Natural killer cell (primary cell): ENCODE data around the gene DTNB. TPM values are rescaled to one million over a fixed set of nuclear protein-coding genes. Genes with fewer than 3 reads are reported as not detected.

Experiments
- ATAC-seq, 3 donors: fragments of 150-1000 bp in 2 of 3; fragments of 200-7000 bp in 1 of 3; cut with Tn5 transposase; 1 replicate in 1 of 3; 2 replicates in 2 of 3; pipeline ENCODE4 v1.10.0; 2021; ENCODE audit warnings: mild to moderate bottlenecking in 2 of 3, moderate library complexity in 2 of 3
- DNase-seq, 2 donors: peaks; one replicate each; pipeline versions ENCODE4 v3.0.0 to v3.0.0-alpha.2; 2013 to 2021; ENCODE audit warnings: mixed read lengths in 1 of 2
- H3K27ac ChIP-seq: one replicate; pipeline ENCODE4 v1.5.1; 2013; ENCODE audit warnings: mild to moderate bottlenecking, low read length
- H3K27me3 ChIP-seq: one replicate; pipeline ENCODE4 v1.6.1; 2013; ENCODE audit warnings: low read length; ENCODE audit not compliant: control insufficient read depth, insufficient read depth
- H3K36me3 ChIP-seq: one replicate; pipeline ENCODE4 v1.6.1; 2013; ENCODE audit warnings: low read length; ENCODE audit not compliant: control insufficient read depth, insufficient read depth
- H3K4me1 ChIP-seq: one replicate; pipeline ENCODE4 v1.6.1; 2013; ENCODE audit warnings: low read length; ENCODE audit not compliant: control insufficient read depth, insufficient read depth
- H3K4me3 ChIP-seq: one replicate; pipeline ENCODE4 v1.5.1; 2013; ENCODE audit warnings: low read length
- H3K9me3 ChIP-seq: one replicate; pipeline ENCODE4 v1.6.1; 2013; ENCODE audit warnings: low read length; ENCODE audit not compliant: control insufficient read depth, insufficient read depth
- H3K27ac Mint-ChIP-seq, 2 donors: one replicate each; pipeline ENCODE4 v1.8.0; 2022; ENCODE audit warnings: mild to moderate bottlenecking in 2 of 2, mixed read lengths in 2 of 2, moderate library complexity in 1 of 2
- H3K27me3 Mint-ChIP-seq, 2 donors: one replicate each; pipeline ENCODE4 v1.8.0; 2022; ENCODE audit warnings: low read depth in 2 of 2, mixed read lengths in 2 of 2
- H3K36me3 Mint-ChIP-seq: one replicate; pipeline ENCODE4 v1.8.0; 2022; ENCODE audit warnings: mixed read lengths
- H3K4me1 Mint-ChIP-seq, 2 donors: one replicate each; pipeline ENCODE4 v1.8.0; 2022; ENCODE audit warnings: mixed read lengths in 2 of 2
- H3K4me3 Mint-ChIP-seq: one replicate; pipeline ENCODE4 v1.8.0; 2022; ENCODE audit warnings: mild to moderate bottlenecking, moderate library complexity, mixed read lengths
- H3K9me3 Mint-ChIP-seq, 2 donors: one replicate each; pipeline ENCODE4 v1.8.0; 2022; ENCODE audit warnings: mixed read lengths in 2 of 2
- WGBS: methylation state at CpG from one replicate; pipeline ENCODE4 v1.1.7; 2013; ENCODE audit warnings: missing lambda C conversion rate; ENCODE audit not compliant: insufficient coverage; 5-methylcytosine and 5-hydroxymethylcytosine counted together
- intact Hi-C: fragments of 100-400 bp; cut with micrococcal nuclease; formaldehyde crosslinking; loops from one replicate; pipeline ENCODE4 v1.14.2; 2022
- total RNA-seq, 4 donors: library from RNA; stranded (reverse); fragments of 120-200 nt in 1 of 4; gene quantifications; one replicate each; pipeline versions ENCODE4 v1.2.3 to v1.2.4, GENCODE V29; 2013 to 2022
- TF ChIP-seq, protein P1 (sequence below): fragments of 200-600 bp; IDR thresholded peaks from one replicate; pipeline ENCODE4 v1.8.0; 2022; ENCODE audit warnings: antibody characterized with exemption

DTNB gene
- total RNA-seq, 3 donors from 2014 or later (not counting 1 experiment from before 2014, with no cell fraction given), result 20.8 to 33.7 (median 23.6) TPM

DNA sequence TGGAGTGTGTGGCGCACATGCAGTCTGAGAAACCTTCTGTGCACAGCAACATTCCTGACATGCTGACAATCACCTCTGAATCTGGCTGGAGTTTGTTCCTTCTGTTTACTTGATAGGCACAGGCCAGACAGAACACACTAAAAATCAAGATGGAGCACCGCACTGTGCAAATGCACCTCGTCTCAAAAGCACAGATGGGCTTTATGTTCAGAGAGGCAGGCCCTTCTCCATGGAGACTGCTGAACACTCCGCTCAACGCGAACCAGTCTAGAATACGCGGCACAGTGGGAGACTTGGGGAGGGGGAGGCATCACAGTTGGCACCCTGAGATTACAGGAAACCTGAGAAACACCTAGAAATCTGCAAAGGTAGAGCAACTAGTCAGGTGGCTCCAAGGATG is 273.2 kb downstream of the DTNB start:
- Histone ChIP-seq H3K9me3 (no peaks in the 10 kb centered on the region), H3K36me3 (no peaks in the 10 kb centered on the region), H3K27me3 (no peaks in the 10 kb centered on the region), H3K4me3 (no peak overlapping the region), H3K27ac (no peak overlapping the region), H3K4me1 (peaks cover 20% of the 10 kb centered on the region)
- DNase-seq (no peak), ATAC-seq (no peak)
- Mint-ChIP-seq H3K27me3 (no peaks in the 10 kb centered on the region), H3K9me3 (no peaks in the 10 kb centered on the region), H3K4me1 (peaks cover 20 to 28% of the 10 kb centered on the region in 2 donors), H3K27ac (no peak overlapping the region), H3K36me3 (no peaks in the 10 kb centered on the region), H3K4me3 (no peak overlapping the region)
- WGBS, result 96% methylated on average over 8 of the region's 8 CpGs
- intact Hi-C loops, result no loop called here
- TF ChIP-seq, protein P1, sequence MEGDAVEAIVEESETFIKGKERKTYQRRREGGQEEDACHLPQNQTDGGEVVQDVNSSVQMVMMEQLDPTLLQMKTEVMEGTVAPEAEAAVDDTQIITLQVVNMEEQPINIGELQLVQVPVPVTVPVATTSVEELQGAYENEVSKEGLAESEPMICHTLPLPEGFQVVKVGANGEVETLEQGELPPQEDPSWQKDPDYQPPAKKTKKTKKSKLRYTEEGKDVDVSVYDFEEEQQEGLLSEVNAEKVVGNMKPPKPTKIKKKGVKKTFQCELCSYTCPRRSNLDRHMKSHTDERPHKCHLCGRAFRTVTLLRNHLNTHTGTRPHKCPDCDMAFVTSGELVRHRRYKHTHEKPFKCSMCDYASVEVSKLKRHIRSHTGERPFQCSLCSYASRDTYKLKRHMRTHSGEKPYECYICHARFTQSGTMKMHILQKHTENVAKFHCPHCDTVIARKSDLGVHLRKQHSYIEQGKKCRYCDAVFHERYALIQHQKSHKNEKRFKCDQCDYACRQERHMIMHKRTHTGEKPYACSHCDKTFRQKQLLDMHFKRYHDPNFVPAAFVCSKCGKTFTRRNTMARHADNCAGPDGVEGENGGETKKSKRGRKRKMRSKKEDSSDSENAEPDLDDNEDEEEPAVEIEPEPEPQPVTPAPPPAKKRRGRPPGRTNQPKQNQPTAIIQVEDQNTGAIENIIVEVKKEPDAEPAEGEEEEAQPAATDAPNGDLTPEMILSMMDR, result no peak

DNA sequence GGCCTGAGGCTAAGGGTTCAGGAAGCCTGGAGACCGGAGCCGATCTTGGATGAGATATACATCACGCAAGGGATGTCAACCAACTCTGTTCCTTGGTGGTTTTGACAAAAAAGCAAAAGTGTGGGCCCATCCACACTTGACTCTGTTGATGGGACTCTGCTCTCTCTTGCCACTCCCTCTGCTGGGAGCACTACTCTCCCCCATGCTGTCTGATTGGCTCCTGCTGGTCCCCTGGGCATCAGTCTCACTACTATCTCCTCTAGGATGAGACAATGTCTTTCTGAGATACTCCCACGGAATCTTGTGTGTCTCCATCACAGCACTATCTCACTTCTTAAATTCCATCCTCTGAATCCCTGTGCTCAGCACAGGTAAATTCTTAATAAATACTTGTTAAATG is 274.8 kb downstream of the DTNB start:
- peaks cover 13% of the 10 kb centered on the region for H3K4me1 ChIP-seq
- no peaks in the 10 kb centered on the region for H3K36me3 ChIP-seq
- 96% methylated on average over 4 of the region's 4 CpGs for WGBS
- no peaks in the 10 kb centered on the region for H3K27me3 ChIP-seq
- H3K4me3 ChIP-seq, result no peak overlapping the region
- intact Hi-C loops, result no loop called here
- no peaks in the 10 kb centered on the region for H3K9me3 ChIP-seq
- Mint-ChIP-seq H3K4me1 (peaks cover 12 to 19% of the 10 kb centered on the region in 2 donors), H3K36me3 (no peaks in the 10 kb centered on the region), H3K4me3 (no peak overlapping the region), H3K27ac (no peak overlapping the region), H3K9me3 (no peaks in the 10 kb centered on the region), H3K27me3 (no peaks in the 10 kb centered on the region)
- H3K27ac ChIP-seq, result no peak overlapping the region
- ATAC-seq (no peak), DNase-seq (no peak)
- TF ChIP-seq, protein P1, result no peak

DNA sequence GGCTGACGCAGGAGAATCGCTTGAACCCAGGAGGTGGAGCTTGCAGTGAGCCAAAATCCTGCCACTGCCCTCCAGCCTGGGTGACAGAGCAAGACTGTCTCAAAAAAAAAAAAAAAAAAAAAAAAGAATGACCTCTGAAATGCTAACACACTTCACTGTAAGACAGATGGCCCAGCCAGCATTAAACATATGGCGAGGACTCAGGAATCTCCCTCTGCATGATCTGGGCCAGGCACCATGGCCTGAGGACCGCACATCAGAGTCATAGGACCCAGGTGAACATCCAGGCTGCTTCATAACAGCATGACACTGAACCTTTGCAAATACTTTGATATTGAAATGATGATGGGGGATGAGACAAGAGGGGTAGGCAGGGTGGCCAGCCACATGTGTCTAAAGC is 275.6 kb downstream of the DTNB start:
- no peaks in the 10 kb centered on the region for H3K27me3 Mint-ChIP-seq
- WGBS, result 99% methylated on average over 4 of the region's 4 CpGs
- H3K27ac Mint-ChIP-seq, result no peak overlapping the region
- no peak overlapping the region for H3K27ac ChIP-seq
- intact Hi-C loops, result no loop called here
- H3K9me3 ChIP-seq, result no peaks in the 10 kb centered on the region
- peaks cover 5 to 11% of the 10 kb centered on the region in 2 donors for H3K4me1 Mint-ChIP-seq
- H3K4me3 ChIP-seq, result no peak overlapping the region
- no peaks in the 10 kb centered on the region for H3K36me3 ChIP-seq
- H3K4me1 ChIP-seq, result peaks cover 7% of the 10 kb centered on the region
- TF ChIP-seq, protein P1, result no peak
- H3K27me3 ChIP-seq, result no peaks in the 10 kb centered on the region
- H3K4me3 Mint-ChIP-seq, result no peak overlapping the region
- ATAC-seq (no peak), DNase-seq (no peak)
- H3K9me3 Mint-ChIP-seq, result no peaks in the 10 kb centered on the region
- H3K36me3 Mint-ChIP-seq, result no peaks in the 10 kb centered on the region

DNA sequence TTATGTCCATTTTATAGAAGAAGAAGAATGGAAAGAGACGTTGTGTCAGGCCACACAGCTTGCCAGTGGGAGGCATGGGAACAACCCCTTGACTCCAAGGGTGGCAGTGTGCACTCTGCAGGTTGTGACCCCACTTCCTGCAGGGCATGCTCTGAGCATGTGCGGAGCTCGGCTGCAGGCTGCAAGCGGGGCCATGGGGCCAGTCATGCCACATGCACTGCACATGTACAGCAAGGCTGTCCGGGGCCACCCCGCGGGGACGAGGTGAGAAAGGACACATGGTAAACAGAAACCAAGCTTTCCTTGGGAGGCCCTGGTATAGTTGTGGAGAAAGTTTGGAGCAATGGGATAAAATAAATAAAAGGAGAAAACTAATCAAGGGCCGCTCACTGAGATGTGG is 284.2 kb downstream of the DTNB start:
- peaks cover 10 to 28% of the 10 kb centered on the region in 2 donors for H3K4me1 Mint-ChIP-seq
- no peak overlapping the region for H3K27ac ChIP-seq
- TF ChIP-seq, protein P1, result no peak
- no peaks in the 10 kb centered on the region for H3K9me3 Mint-ChIP-seq
- no peaks in the 10 kb centered on the region for H3K36me3 Mint-ChIP-seq
- intact Hi-C loops, result no loop called here
- H3K9me3 ChIP-seq, result no peaks in the 10 kb centered on the region
- H3K27me3 ChIP-seq, result no peaks in the 10 kb centered on the region
- no peak overlapping the region for H3K27ac Mint-ChIP-seq
- H3K4me3 ChIP-seq, result no peak overlapping the region
- peaks cover 5% of the 10 kb centered on the region for H3K36me3 ChIP-seq
- H3K27me3 Mint-ChIP-seq, result no peaks in the 10 kb centered on the region
- no peak overlapping the region for H3K4me3 Mint-ChIP-seq
- ATAC-seq (no peak), DNase-seq (no peak)
- peaks cover 3% of the 10 kb centered on the region for H3K4me1 ChIP-seq
- WGBS, result 95% methylated on average over 9 of the region's 9 CpGs
